Lung (tissue), 5 donors: ENCODE measurements around the gene NBPF11. TPM values are rescaled to one million over a fixed set of nuclear protein-coding genes. Genes with fewer than 3 reads are reported as not detected.

Source experiments
- polyA plus RNA-seq, 2 donors: library from polyadenylated mRNA; stranded (reverse); fragments of 200-250 nt; gene quantifications; one replicate each; pipeline ENCODE4 v1.2.1, GENCODE V29; 2013
- small RNA-seq: library from RNA; depleted of rRNA; stranded (forward); fragments of <200 nt; gene quantifications from one replicate; pipeline ENCODE3, GENCODE V24; 2014; ENCODE audit warnings: low replicate concordance
- total RNA-seq, 2 donors: library from RNA; depleted of rRNA in 1 of 2; stranded (reverse); fragments of >200 nt in 1 of 2; gene quantifications; one replicate each; pipeline ENCODE4 v1.2.1, GENCODE V29; 2014 to 2021
- donor health status: Bipolar disorder and iron deficiency.
- donor health status: healthy.
- donor health status: DM: yes; HTN: yes; CAD: no.

The NBPF11 gene
- total and polyA plus RNA-seq, 4 donors: 4.4 to 16.1 (median 8.3) TPM

Small RNA genes lying within 50 kb of the gene (small RNA-seq; reads per million reads assigned to genes)
- not detected for gene RNA5SP57

Other genes starting within 250 kb of the NBPF11 start
- gene GJA8, start 249.5 kb downstream of the NBPF11 start, total RNA-seq: not detected
- gene GJA8, start 249.5 kb downstream of the NBPF11 start, polyA plus RNA-seq: not detected
- 10 to 100 TPM in 1 of 2 donors, 1 to 10 TPM in 1; 9.7 to 40.0 TPM for gene GPR89B, start 223.9 kb downstream of the NBPF11 start, total RNA-seq
- gene GPR89B, start 223.9 kb downstream of the NBPF11 start, polyA plus RNA-seq: 10 to 100 TPM in 1 of 2 donors, 1 to 10 TPM in 1; 7.7 to 11.0 TPM